Uterus (tissue), 2 donors: Measurements from ENCODE around the gene B3GLCT.

Source experiments
- POLR2A ChIP-seq, 2 donors: fragments of 450-650 bp; IDR thresholded peaks; one replicate each; pipeline ENCODE4 v1.6.1; 2016; ENCODE audit warnings: antibody characterized with exemption in 2 of 2, mild to moderate bottlenecking in 1 of 2, moderate library complexity in 1 of 2
- TF ChIP-seq, protein P1 (sequence below), 4 experiments: fragments of 200-600 bp in 2 of 4; fragments of 450-650 bp in 2 of 4; sonication (generic) in 2 of 4; IDR thresholded peaks; one replicate each; pipeline ENCODE4 v1.5.1; 2016 to 2019; ENCODE audit warnings: antibody characterized with exemption in 4 of 4, mild to moderate bottlenecking in 2 of 4, moderate library complexity in 1 of 4

DNA sequence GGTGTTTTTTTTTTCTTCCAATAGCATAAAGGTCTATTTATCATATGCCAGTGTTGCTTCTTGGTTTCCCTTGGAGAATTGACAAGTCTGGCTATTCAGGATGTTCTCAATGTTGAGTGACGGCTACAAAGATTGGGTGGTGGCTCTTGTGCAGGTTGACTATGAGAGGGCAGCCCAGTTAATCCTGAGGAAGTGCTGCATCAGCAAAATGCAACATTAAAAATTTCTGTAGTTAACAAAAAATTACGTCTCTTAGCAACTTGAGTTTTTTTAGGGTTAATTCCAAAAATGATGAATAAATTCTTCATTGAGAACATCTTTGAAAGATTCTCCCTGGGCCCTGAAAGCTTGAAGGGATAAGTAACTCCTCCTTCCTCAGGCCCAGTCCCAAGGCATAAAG is 147.1 kb downstream of the B3GLCT start:
- TF ChIP-seq, protein P1, sequence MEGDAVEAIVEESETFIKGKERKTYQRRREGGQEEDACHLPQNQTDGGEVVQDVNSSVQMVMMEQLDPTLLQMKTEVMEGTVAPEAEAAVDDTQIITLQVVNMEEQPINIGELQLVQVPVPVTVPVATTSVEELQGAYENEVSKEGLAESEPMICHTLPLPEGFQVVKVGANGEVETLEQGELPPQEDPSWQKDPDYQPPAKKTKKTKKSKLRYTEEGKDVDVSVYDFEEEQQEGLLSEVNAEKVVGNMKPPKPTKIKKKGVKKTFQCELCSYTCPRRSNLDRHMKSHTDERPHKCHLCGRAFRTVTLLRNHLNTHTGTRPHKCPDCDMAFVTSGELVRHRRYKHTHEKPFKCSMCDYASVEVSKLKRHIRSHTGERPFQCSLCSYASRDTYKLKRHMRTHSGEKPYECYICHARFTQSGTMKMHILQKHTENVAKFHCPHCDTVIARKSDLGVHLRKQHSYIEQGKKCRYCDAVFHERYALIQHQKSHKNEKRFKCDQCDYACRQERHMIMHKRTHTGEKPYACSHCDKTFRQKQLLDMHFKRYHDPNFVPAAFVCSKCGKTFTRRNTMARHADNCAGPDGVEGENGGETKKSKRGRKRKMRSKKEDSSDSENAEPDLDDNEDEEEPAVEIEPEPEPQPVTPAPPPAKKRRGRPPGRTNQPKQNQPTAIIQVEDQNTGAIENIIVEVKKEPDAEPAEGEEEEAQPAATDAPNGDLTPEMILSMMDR (IDR thresholded peaks at IDR 0.05), result no peak
- TF ChIP-seq POLR2A (IDR thresholded peaks at IDR 0.05), result no peak
